Measurements from ENCODE around the gene SLC27A2. TPM values are rescaled to one million over a fixed set of nuclear protein-coding genes. Genes with fewer than 3 reads are reported as not detected.
"Not testable (repeated sequence)": the region's sequence is repeated elsewhere in the genome, so short reads cannot be mapped to it uniquely, and the experiment has no call there.

The SLC27A2 gene
- total RNA-seq, 1 experiment from 2014 or later = not detected

- no peaks in the 10 kb centered on the region for H3K27me3 ChIP-seq (ENCODE audit: low read length)
- H3K79me2 ChIP-seq (ENCODE audit: low read length) = no peaks in the 10 kb centered on the region
- H3K36me3 ChIP-seq (ENCODE audit: insufficient read depth, low read length) = no peaks in the 10 kb centered on the region
- H3K9me2 ChIP-seq (replicated peaks; ENCODE audit: insufficient read depth, low read length) = no peaks in the 10 kb centered on the region
- H3K4me3 ChIP-seq (ENCODE audit: low read length) = no peak overlapping the region
- DNase-seq = no peak
- H3K4me1 ChIP-seq (ENCODE audit: low read length) = no peaks in the 10 kb centered on the region
- H4K20me1 ChIP-seq (ENCODE audit: insufficient read depth, low read depth, low read length) = no peaks in the 10 kb centered on the region
- no peak overlapping the region for H2AFZ ChIP-seq (ENCODE audit: low read length)
- H3K27ac ChIP-seq (ENCODE audit: low read length) = no peak overlapping the region
- H3K4me2 ChIP-seq (ENCODE audit: low read depth, low read length, poor library complexity, severe bottlenecking) = no peak overlapping the region
- no peaks in the 10 kb centered on the region for H3K9me3 ChIP-seq (ENCODE audit: low read length)
- H3K9ac ChIP-seq (ENCODE audit: low read length) = no peak overlapping the region
Observed at GRCh38 chr15:50182219-50183013, 420 bp downstream of the SLC27A2 start.

DNA sequence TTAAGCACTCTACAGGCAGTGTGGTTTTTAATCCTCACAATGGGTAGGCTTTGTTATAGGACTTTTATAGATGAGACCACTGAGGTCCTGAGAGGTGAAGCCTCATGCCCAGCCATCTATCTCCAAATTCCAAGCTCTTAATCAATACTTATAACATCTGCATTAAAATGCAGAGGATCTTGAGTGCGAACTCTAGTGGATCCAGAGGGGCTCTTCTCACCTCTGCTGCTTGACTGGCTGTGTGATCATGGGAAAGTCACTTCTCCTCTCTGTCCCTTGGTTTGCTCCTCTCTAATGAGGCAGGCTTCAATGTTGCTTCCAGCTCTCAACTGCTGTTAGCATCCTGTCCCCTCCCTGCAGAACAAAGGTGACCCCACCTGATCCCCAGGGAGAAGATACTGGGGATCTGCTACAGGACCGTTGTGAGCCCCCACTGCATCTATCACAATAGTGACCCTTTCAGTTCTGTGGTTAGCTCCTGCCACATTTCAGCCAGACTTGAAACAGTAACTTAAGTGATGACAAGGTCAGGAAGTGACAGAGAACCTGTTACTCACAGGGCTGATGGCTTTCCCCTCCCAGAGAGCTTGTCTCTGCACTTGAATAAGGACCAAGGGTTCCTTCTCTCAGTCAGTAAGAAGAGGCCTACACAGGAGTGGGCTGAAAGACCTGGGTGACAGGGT lies 1.3 kb downstream of the SLC27A2 start:
- Histone ChIP-seq H4K20me1 (ENCODE audit: insufficient read depth, low read depth, low read length) (no peaks in the 10 kb centered on the region), H3K9me2 (replicated peaks; ENCODE audit: insufficient read depth, low read length) (no peaks in the 10 kb centered on the region), H3K9ac (ENCODE audit: low read length) (no peak overlapping the region), H3K36me3 (ENCODE audit: insufficient read depth, low read length) (no peaks in the 10 kb centered on the region), H3K27ac (ENCODE audit: low read length) (no peak overlapping the region), H2AFZ (ENCODE audit: low read length) (no peak overlapping the region), H3K4me1 (ENCODE audit: low read length) (no peaks in the 10 kb centered on the region), H3K27me3 (ENCODE audit: low read length) (no peaks in the 10 kb centered on the region), H3K4me3 (ENCODE audit: low read length) (no peak overlapping the region), H3K9me3 (ENCODE audit: low read length) (no peaks in the 10 kb centered on the region), H3K79me2 (ENCODE audit: low read length) (no peaks in the 10 kb centered on the region), H3K4me2 (ENCODE audit: low read depth, low read length, poor library complexity, severe bottlenecking) (no peak overlapping the region)
- no peak for DNase-seq

- Histone ChIP-seq H3K4me2 (ENCODE audit: low read depth, low read length, poor library complexity, severe bottlenecking) (no peak overlapping the region), H3K36me3 (ENCODE audit: insufficient read depth, low read length) (no peaks in the 10 kb centered on the region), H3K9me2 (replicated peaks; ENCODE audit: insufficient read depth, low read length) (no peaks in the 10 kb centered on the region), H3K4me3 (ENCODE audit: low read length) (no peak overlapping the region), H3K27me3 (ENCODE audit: low read length) (no peaks in the 10 kb centered on the region), H3K4me1 (ENCODE audit: low read length) (peaks cover 10% of the 10 kb centered on the region), H2AFZ (ENCODE audit: low read length) (no peak overlapping the region), H3K9me3 (ENCODE audit: low read length) (no peaks in the 10 kb centered on the region), H4K20me1 (ENCODE audit: insufficient read depth, low read depth, low read length) (no peaks in the 10 kb centered on the region), H3K27ac (ENCODE audit: low read length) (no peak overlapping the region), H3K9ac (ENCODE audit: low read length) (no peak overlapping the region), H3K79me2 (ENCODE audit: low read length) (no peaks in the 10 kb centered on the region)
- no peak for DNase-seq
Observed at GRCh38 chr15:50184863-50185504, 3.0 kb downstream of the SLC27A2 start.

GRCh38 chr15:50186090-50186489 lies 4.1 kb downstream of the SLC27A2 start:
- H3K36me3 ChIP-seq (ENCODE audit: insufficient read depth, low read length) = no peaks in the 10 kb centered on the region
- H3K9me2 ChIP-seq (replicated peaks; ENCODE audit: insufficient read depth, low read length) = no peaks in the 10 kb centered on the region
- no peaks in the 10 kb centered on the region for H3K27me3 ChIP-seq (ENCODE audit: low read length)
- no peaks in the 10 kb centered on the region for H3K79me2 ChIP-seq (ENCODE audit: low read length)
- no peak overlapping the region for H3K9ac ChIP-seq (ENCODE audit: low read length)
- no peak for DNase-seq
- H3K4me3 ChIP-seq (ENCODE audit: low read length) = no peak overlapping the region
- H4K20me1 ChIP-seq (ENCODE audit: insufficient read depth, low read depth, low read length) = no peaks in the 10 kb centered on the region
- H3K4me1 ChIP-seq (ENCODE audit: low read length) = peaks cover 21% of the 10 kb centered on the region
- no peak overlapping the region for H2AFZ ChIP-seq (ENCODE audit: low read length)
- no peaks in the 10 kb centered on the region for H3K9me3 ChIP-seq (ENCODE audit: low read length)
- no peak overlapping the region for H3K27ac ChIP-seq (ENCODE audit: low read length)
- H3K4me2 ChIP-seq (ENCODE audit: low read depth, low read length, poor library complexity, severe bottlenecking) = no peak overlapping the region

DNA sequence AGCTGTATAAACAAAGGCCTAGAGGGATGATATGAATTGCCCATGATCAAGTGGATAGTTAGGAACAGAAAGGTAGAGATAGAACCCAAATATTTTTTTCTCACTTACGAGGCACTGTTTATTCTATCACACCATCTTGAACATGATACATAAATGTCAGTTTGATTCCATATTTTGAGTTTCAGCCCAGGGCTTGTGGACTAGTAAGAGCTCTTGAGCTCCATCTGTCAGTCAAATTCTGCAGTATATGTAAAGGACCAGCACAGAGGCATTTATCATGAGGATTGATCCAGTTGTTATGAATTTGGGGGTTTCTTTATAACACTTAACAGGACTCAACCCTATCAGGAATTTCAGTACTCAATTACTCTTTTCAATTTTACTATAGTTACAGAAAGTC lies 4.8 kb downstream of the SLC27A2 start:
- Histone ChIP-seq H3K9me2 (replicated peaks; ENCODE audit: insufficient read depth, low read length) (no peaks in the 10 kb centered on the region), H4K20me1 (ENCODE audit: insufficient read depth, low read depth, low read length) (no peaks in the 10 kb centered on the region), H3K36me3 (ENCODE audit: insufficient read depth, low read length) (no peaks in the 10 kb centered on the region), H3K9ac (ENCODE audit: low read length) (no peak overlapping the region), H3K4me2 (ENCODE audit: low read depth, low read length, poor library complexity, severe bottlenecking) (no peak overlapping the region), H3K27ac (ENCODE audit: low read length) (no peak overlapping the region), H3K79me2 (ENCODE audit: low read length) (no peaks in the 10 kb centered on the region), H3K9me3 (ENCODE audit: low read length) (no peaks in the 10 kb centered on the region), H2AFZ (ENCODE audit: low read length) (no peak overlapping the region), H3K4me3 (ENCODE audit: low read length) (no peak overlapping the region), H3K27me3 (ENCODE audit: low read length) (no peaks in the 10 kb centered on the region), H3K4me1 (ENCODE audit: low read length) (peaks cover 23% of the 10 kb centered on the region)
- DNase-seq = no peak

DNA sequence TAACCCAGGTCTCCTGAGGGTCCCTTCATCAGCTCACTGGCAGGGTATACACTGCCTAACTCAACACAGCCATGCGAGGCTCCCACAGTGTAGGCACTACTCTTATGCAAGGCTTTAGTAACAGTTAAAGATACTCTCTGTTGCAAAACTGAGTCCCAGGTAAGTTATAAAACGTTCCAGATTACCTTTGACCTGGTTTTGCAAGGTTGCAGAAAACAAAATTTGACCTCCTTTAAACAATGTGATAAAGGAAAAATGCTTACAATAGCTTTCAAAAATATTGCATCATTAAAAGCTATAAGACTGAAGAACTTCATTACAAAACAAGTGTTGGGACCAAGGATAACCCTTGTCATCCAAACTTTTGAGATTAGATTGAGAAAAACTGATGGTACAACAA lies 5.5 kb downstream of the SLC27A2 start:
- Histone ChIP-seq H3K9me3 (ENCODE audit: low read length) (no peaks in the 10 kb centered on the region), H3K27ac (ENCODE audit: low read length) (no peak overlapping the region), H3K4me1 (ENCODE audit: low read length) (peaks cover 23% of the 10 kb centered on the region), H3K79me2 (ENCODE audit: low read length) (no peaks in the 10 kb centered on the region), H3K36me3 (ENCODE audit: insufficient read depth, low read length) (no peaks in the 10 kb centered on the region), H3K27me3 (ENCODE audit: low read length) (no peaks in the 10 kb centered on the region), H3K9ac (ENCODE audit: low read length) (no peak overlapping the region), H4K20me1 (ENCODE audit: insufficient read depth, low read depth, low read length) (no peaks in the 10 kb centered on the region), H3K4me3 (ENCODE audit: low read length) (no peak overlapping the region), H3K9me2 (replicated peaks; ENCODE audit: insufficient read depth, low read length) (no peaks in the 10 kb centered on the region), H3K4me2 (ENCODE audit: low read depth, low read length, poor library complexity, severe bottlenecking) (no peak overlapping the region), H2AFZ (ENCODE audit: low read length) (no peak overlapping the region)
- DNase-seq = no peak

GRCh38 chr15:50187997-50188396 lies 6.0 kb downstream of the SLC27A2 start:
- no peak overlapping the region for H3K4me3 ChIP-seq (ENCODE audit: low read length)
- DNase-seq = no peak
- no peaks in the 10 kb centered on the region for H3K27me3 ChIP-seq (ENCODE audit: low read length)
- no peak overlapping the region for H3K4me2 ChIP-seq (ENCODE audit: low read depth, low read length, poor library complexity, severe bottlenecking)
- no peaks in the 10 kb centered on the region for H3K9me2 ChIP-seq (replicated peaks; ENCODE audit: insufficient read depth, low read length)
- no peak overlapping the region for H3K27ac ChIP-seq (ENCODE audit: low read length)
- no peaks in the 10 kb centered on the region for H3K9me3 ChIP-seq (ENCODE audit: low read length)
- H3K9ac ChIP-seq (ENCODE audit: low read length) = no peak overlapping the region
- peaks cover 23% of the 10 kb centered on the region for H3K4me1 ChIP-seq (ENCODE audit: low read length)
- H4K20me1 ChIP-seq (ENCODE audit: insufficient read depth, low read depth, low read length) = no peaks in the 10 kb centered on the region
- H2AFZ ChIP-seq (ENCODE audit: low read length) = no peak overlapping the region
- no peaks in the 10 kb centered on the region for H3K79me2 ChIP-seq (ENCODE audit: low read length)
- H3K36me3 ChIP-seq (ENCODE audit: insufficient read depth, low read length) = no peaks in the 10 kb centered on the region

- H3K36me3 ChIP-seq (ENCODE audit: insufficient read depth, low read length); H3K4me3 ChIP-seq (ENCODE audit: low read length); H3K9ac ChIP-seq (ENCODE audit: low read length); H3K9me3 ChIP-seq (ENCODE audit: low read length); H3K4me2 ChIP-seq (ENCODE audit: low read depth, low read length, poor library complexity, severe bottlenecking); H3K9me2 ChIP-seq (replicated peaks; ENCODE audit: insufficient read depth, low read length); DNase-seq; H4K20me1 ChIP-seq (ENCODE audit: insufficient read depth, low read depth, low read length); H3K27me3 ChIP-seq (ENCODE audit: low read length); H2AFZ ChIP-seq (ENCODE audit: low read length); H3K27ac ChIP-seq (ENCODE audit: low read length); H3K79me2 ChIP-seq (ENCODE audit: low read length): not testable (repeated sequence)
- H3K4me1 ChIP-seq (ENCODE audit: low read length) = peaks cover 23% of the 10 kb centered on the region
Observed at GRCh38 chr15:50188793-50189192, 6.8 kb downstream of the SLC27A2 start.

Data from Karpas-422 (cell line).